PC-9 (cell line): ENCODE results near the gene EXOC4. TPM values are rescaled to one million over a fixed set of nuclear protein-coding genes. Genes with fewer than 3 reads are reported as not detected.

Source experiments
- BruUV-seq: library from RNA; stranded (reverse); fragments of 400-500 nt; replicated peaks from 2 replicates; lab custom pipeline; 2021; lab: Mats Ljungman, UMichigan
- CTCF ChIA-PET: fragments of 300-600 bp; sonication (Branson Sonifier 250); formaldehyde crosslinking; loops from one replicate; lab custom pipeline; 2022; ENCODE audit warnings: antibody characterized with exemption; lab: Charles Lee
- POLR2A ChIA-PET: fragments of 300-600 bp; sonication (Branson Sonifier 250); formaldehyde crosslinking; loops from one replicate; lab custom pipeline; 2022; ENCODE audit warnings: antibody characterized with exemption; ENCODE audit not compliant: unreplicated experiment; lab: Charles Lee
- DNase-seq, 2 experiments: peaks; one replicate each; pipeline versions ENCODE4 v3.0.0 to v3.0.0-alpha.2; 2015 to 2022; ENCODE audit warnings: mixed read lengths in 1 of 2
- H2AFZ ChIP-seq: fragments of 200-600 bp; sonication (generic); 2 replicates; pipeline ENCODE4 v1.8.1; 2017; ENCODE audit warnings: antibody characterized with exemption
- H3F3A ChIP-seq: fragments of 200-600 bp; sonication (generic); 2 replicates; pipeline ENCODE4 v1.8.1; 2017; ENCODE audit warnings: antibody characterized with exemption, mild to moderate bottlenecking, low read depth; ENCODE audit not compliant: insufficient read depth
- H3K27ac ChIP-seq: fragments of 200-600 bp; sonication (generic); 2 replicates; pipeline ENCODE4 v1.6.1; 2016; ENCODE audit warnings: mixed run types
- H3K27me3 ChIP-seq: fragments of 200-600 bp; sonication (generic); 2 replicates; pipeline ENCODE4 v1.6.1; 2016; ENCODE audit warnings: low read depth, mixed run types; ENCODE audit not compliant: insufficient read depth
- H3K36me3 ChIP-seq: fragments of 200-600 bp; sonication (generic); 2 replicates; pipeline ENCODE4 v1.6.1; 2016; ENCODE audit warnings: low read depth, mixed run types
- H3K4me1 ChIP-seq: fragments of 200-600 bp; sonication (generic); replicated peaks from 2 replicates; pipeline ENCODE4 v1.6.1; 2016; ENCODE audit warnings: mixed run types; ENCODE audit not compliant: insufficient read depth
- H3K4me2 ChIP-seq: fragments of 200-600 bp; sonication (generic); 2 replicates; pipeline ENCODE4 v1.6.1; 2017; ENCODE audit warnings: mixed run types
- H3K4me3 ChIP-seq: fragments of 200-600 bp; sonication (generic); 2 replicates; pipeline ENCODE4 v1.6.1; 2016; ENCODE audit warnings: mixed run types
- H3K79me2 ChIP-seq: fragments of 200-600 bp; sonication (generic); 2 replicates; pipeline ENCODE4 v1.6.1; 2017; ENCODE audit warnings: low read depth, mixed run types
- H3K9me2 ChIP-seq: fragments of 200-600 bp; sonication (generic); 2 replicates; pipeline ENCODE4 v1.8.1; 2017; ENCODE audit warnings: mild to moderate bottlenecking; ENCODE audit not compliant: insufficient read depth
- H3K9me3 ChIP-seq: fragments of 200-600 bp; sonication (generic); 2 replicates; pipeline ENCODE4 v1.8.1; 2016; ENCODE audit warnings: low read depth; ENCODE audit not compliant: insufficient read depth
- H4K20me1 ChIP-seq: fragments of 200-600 bp; sonication (generic); 2 replicates; pipeline ENCODE4 v1.8.1; 2017; ENCODE audit not compliant: insufficient read depth
- EZH2 ChIP-seq: fragments of 200-600 bp; sonication (generic); IDR thresholded peaks from 2 replicates; pipeline ENCODE4 v1.8.0; 2017; ENCODE audit warnings: antibody characterized with exemption, low read depth
- intact Hi-C: fragments of 100-400 bp; cut with micrococcal nuclease; formaldehyde crosslinking; loops from one replicate; pipeline ENCODE4 v1.10.0; 2022; ENCODE audit not compliant: unreplicated experiment
- total RNA-seq: library from RNA; stranded (reverse); gene quantifications from 2 replicates; pipeline ENCODE4 v1.2.3, GENCODE V29; 2021
- TF ChIP-seq, protein P1 (sequence below): fragments of 200-600 bp; sonication (generic); conservative IDR thresholded peaks from 2 replicates; pipeline ENCODE4 v1.6.1; 2017; ENCODE audit warnings: mixed run types, antibody characterized with exemption, mild to moderate bottlenecking, moderate library complexity

The EXOC4 gene
- total RNA-seq, 1 experiment from 2014 or later = 101 TPM

GRCh38 chr7:133386205-133386604 is 133.3 kb downstream of the EXOC4 start:
- ChIA-PET CTCF (no interaction called here), POLR2A (no interaction called here)
- no peak for DNase-seq
- H3K9me2 ChIP-seq = no peaks in the 10 kb centered on the region
- no peak overlapping the region for H3K4me3 ChIP-seq
- H3F3A ChIP-seq = no peaks in the 10 kb centered on the region
- no peak overlapping the region for H2AFZ ChIP-seq
- intact Hi-C loops = no loop called here
- H4K20me1 ChIP-seq = 0 out of 2 replicates have a peak, but pooled peaks cover 3% of the 10 kb centered on the region
- H3K36me3 ChIP-seq = no peaks in the 10 kb centered on the region
- BruUV-seq = no TSS peak
- H3K4me2 ChIP-seq = no peak overlapping the region
- H3K9me3 ChIP-seq = no peaks in the 10 kb centered on the region
- no peaks in the 10 kb centered on the region for H3K27me3 ChIP-seq
- H3K79me2 ChIP-seq = no peaks in the 10 kb centered on the region
- no peak overlapping the region for H3K27ac ChIP-seq
- no peaks in the 10 kb centered on the region for H3K4me1 ChIP-seq
- TF ChIP-seq EZH2 = no peak
- TF ChIP-seq, protein P1, sequence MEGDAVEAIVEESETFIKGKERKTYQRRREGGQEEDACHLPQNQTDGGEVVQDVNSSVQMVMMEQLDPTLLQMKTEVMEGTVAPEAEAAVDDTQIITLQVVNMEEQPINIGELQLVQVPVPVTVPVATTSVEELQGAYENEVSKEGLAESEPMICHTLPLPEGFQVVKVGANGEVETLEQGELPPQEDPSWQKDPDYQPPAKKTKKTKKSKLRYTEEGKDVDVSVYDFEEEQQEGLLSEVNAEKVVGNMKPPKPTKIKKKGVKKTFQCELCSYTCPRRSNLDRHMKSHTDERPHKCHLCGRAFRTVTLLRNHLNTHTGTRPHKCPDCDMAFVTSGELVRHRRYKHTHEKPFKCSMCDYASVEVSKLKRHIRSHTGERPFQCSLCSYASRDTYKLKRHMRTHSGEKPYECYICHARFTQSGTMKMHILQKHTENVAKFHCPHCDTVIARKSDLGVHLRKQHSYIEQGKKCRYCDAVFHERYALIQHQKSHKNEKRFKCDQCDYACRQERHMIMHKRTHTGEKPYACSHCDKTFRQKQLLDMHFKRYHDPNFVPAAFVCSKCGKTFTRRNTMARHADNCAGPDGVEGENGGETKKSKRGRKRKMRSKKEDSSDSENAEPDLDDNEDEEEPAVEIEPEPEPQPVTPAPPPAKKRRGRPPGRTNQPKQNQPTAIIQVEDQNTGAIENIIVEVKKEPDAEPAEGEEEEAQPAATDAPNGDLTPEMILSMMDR = no peak

DNA sequence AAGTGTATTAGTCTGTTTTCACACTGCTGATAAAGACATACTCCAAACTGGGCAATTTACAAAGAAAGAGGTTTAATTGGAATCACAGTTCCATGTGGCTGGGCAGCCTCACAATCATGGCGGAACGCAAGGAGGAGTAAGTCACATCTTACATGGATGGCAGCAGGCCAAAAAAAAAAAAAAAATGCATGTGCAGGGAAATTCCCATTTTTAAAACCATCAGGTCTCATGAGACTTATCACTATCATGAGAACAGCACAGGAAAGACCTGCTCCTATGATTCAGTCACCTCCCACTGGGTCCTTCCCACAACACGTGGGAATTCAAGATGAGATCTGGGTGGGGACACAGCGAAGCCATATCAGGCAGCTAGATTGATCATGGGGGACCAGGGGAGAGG is 136.8 kb downstream of the EXOC4 start:
- no TSS peak for BruUV-seq
- no peaks in the 10 kb centered on the region for H3F3A ChIP-seq
- intact Hi-C loops = no loop called here
- no peaks in the 10 kb centered on the region for H3K79me2 ChIP-seq
- no peak for DNase-seq
- H3K4me1 ChIP-seq = no peaks in the 10 kb centered on the region
- H3K4me3 ChIP-seq = no peak overlapping the region
- no peak overlapping the region for H3K27ac ChIP-seq
- no peaks in the 10 kb centered on the region for H3K27me3 ChIP-seq
- ChIA-PET POLR2A (no interaction called here), CTCF (no interaction called here)
- H3K4me2 ChIP-seq = no peak overlapping the region
- H3K9me2 ChIP-seq = no peaks in the 10 kb centered on the region
- H4K20me1 ChIP-seq = 0 out of 2 replicates have a peak, but pooled peaks cover 3% of the 10 kb centered on the region
- H3K9me3 ChIP-seq = no peaks in the 10 kb centered on the region
- TF ChIP-seq EZH2 = no peak
- TF ChIP-seq, protein P1 = no peak
- H3K36me3 ChIP-seq = no peaks in the 10 kb centered on the region
- no peak overlapping the region for H2AFZ ChIP-seq

- intact Hi-C loops = no loop called here
- Histone ChIP-seq H3K4me1 (no peaks in the 10 kb centered on the region), H3K27me3 (no peaks in the 10 kb centered on the region), H3K79me2 (no peaks in the 10 kb centered on the region), H3K9me3 (no peaks in the 10 kb centered on the region), H3K9me2 (no peaks in the 10 kb centered on the region), H3K36me3 (no peaks in the 10 kb centered on the region), H3K4me2 (no peak overlapping the region), H3K4me3 (no peak overlapping the region), H4K20me1 (0 out of 2 replicates have a peak, but pooled peaks cover 3% of the 10 kb centered on the region), H3F3A (no peaks in the 10 kb centered on the region), H3K27ac (no peak overlapping the region), H2AFZ (no peak overlapping the region)
- no peak for DNase-seq
- POLR2A ChIA-PET = no interaction called here
- TF ChIP-seq, protein P1 = no peak
- no peak for TF ChIP-seq EZH2
- CTCF ChIA-PET = no interaction called here
- BruUV-seq = no TSS peak
These were observed 138.3 kb downstream of the EXOC4 start for GRCh38 chr7:133391206-133391605.
